Stimulated activated CD8-positive, alpha-beta memory T cell treated with anti-CD3 and anti-CD28 coated beads, Interleukin-2, amount 100 ng/mL, for 1 hour (primary cell): Measurements from ENCODE around the gene MAFG.
"Not testable (repeated sequence)": the region's sequence is repeated elsewhere in the genome, so short reads cannot be mapped to it uniquely, and the experiment has no call there.

Experiments
- DNase-seq, 2 donors: peaks; one replicate each; pipeline ENCODE4 v3.0.0-alpha.2; 2020; ENCODE audit warnings: low read depth in 2 of 2

The MAFG gene

GRCh38 chr17:81958633-81959342 lies 31.3 kb upstream of the MAFG start:
- DNase-seq = no peak

- DNase-seq = no peak
Observed at GRCh38 chr17:81957691-81958432, 30.3 kb upstream of the MAFG start.

- DNase-seq = no peak
Observed at GRCh38 chr17:81956607-81957589, 29.4 kb upstream of the MAFG start.

GRCh38 chr17:81955756-81956544 lies 28.4 kb upstream of the MAFG start:
- no peak for DNase-seq

- no peak for DNase-seq
Observed at GRCh38 chr17:81955058-81955681, 27.6 kb upstream of the MAFG start.

GRCh38 chr17:81954131-81955057 lies 26.9 kb upstream of the MAFG start:
- no peak for DNase-seq

GRCh38 chr17:81953443-81953842 lies 25.9 kb upstream of the MAFG start:
- not testable (repeated sequence) for DNase-seq

- DNase-seq = no peak
Observed at GRCh38 chr17:81952792-81953228, 25.3 kb upstream of the MAFG start.

GRCh38 chr17:81951785-81952684 lies 24.5 kb upstream of the MAFG start:
- DNase-seq = no peak

GRCh38 chr17:81950501-81950900 lies 23.0 kb upstream of the MAFG start:
- no peak for DNase-seq

GRCh38 chr17:81948635-81949378 lies 21.3 kb upstream of the MAFG start:
- DNase-seq = no peak

- DNase-seq = no peak
Observed at GRCh38 chr17:81947189-81947588, 19.7 kb upstream of the MAFG start, which contains the start of gene MYADML2. Gene MYADML2 (minus strand): TSS chr17:81947233. CDS start chr17:81941741, 5,492 bp downstream.

- DNase-seq = no peak
Observed at GRCh38 chr17:81944858-81945257, 17.3 kb upstream of the MAFG start.

- DNase-seq = no peak
Observed at GRCh38 chr17:81942167-81942553, 14.6 kb upstream of the MAFG start.

GRCh38 chr17:81941484-81942166 lies 14.1 kb upstream of the MAFG start:
- no peak for DNase-seq

- no peak for DNase-seq
Observed at GRCh38 chr17:81940538-81941483, 13.3 kb upstream of the MAFG start.
